ENCODE results near the gene TNXB.
A peak's percentile ranks its signal among the peaks of the same experiment; 100 is the strongest.
"Not testable (repeated sequence)": the region's sequence is repeated elsewhere in the genome, so short reads cannot be mapped to it uniquely, and the experiment has no call there.

Gene TNXB

GRCh38 chr6:32085759-32086459 is 23.2 kb downstream of the TNXB start:
- DNase-seq (ENCODE audit: low spot score) = no peak

- DNase-seq (ENCODE audit: low spot score) = no peak
Observed at GRCh38 chr6:32084780-32085179, 24.4 kb downstream of the TNXB start.

GRCh38 chr6:32083812-32084768 is 25.0 kb downstream of the TNXB start:
- DNase-seq (ENCODE audit: low spot score) = no peak

- peak; percentile 30 for DNase-seq (ENCODE audit: low spot score)
Observed at GRCh38 chr6:32082935-32083334, 26.2 kb downstream of the TNXB start.

- no peak for DNase-seq (ENCODE audit: low spot score)
Observed at GRCh38 chr6:32082478-32082877, 26.7 kb downstream of the TNXB start.

- no peak for DNase-seq (ENCODE audit: low spot score)
Observed at GRCh38 chr6:32081168-32081990, 27.8 kb downstream of the TNXB start.

- DNase-seq (ENCODE audit: low spot score) = no peak
Observed at GRCh38 chr6:32079566-32080290, 29.4 kb downstream of the TNXB start.

- no peak for DNase-seq (ENCODE audit: low spot score)
Observed at GRCh38 chr6:32076321-32076809, 32.8 kb downstream of the TNXB start.

- no peak for DNase-seq (ENCODE audit: low spot score)
Observed at GRCh38 chr6:32075781-32076180, 33.4 kb downstream of the TNXB start.

- no peak for DNase-seq (ENCODE audit: low spot score)
Observed at GRCh38 chr6:32074996-32075532, 34.1 kb downstream of the TNXB start.

- no peak for DNase-seq (ENCODE audit: low spot score)
Observed at GRCh38 chr6:32073613-32074012, 35.5 kb downstream of the TNXB start.

GRCh38 chr6:32073101-32073500 is 36.0 kb downstream of the TNXB start:
- no peak for DNase-seq (ENCODE audit: low spot score)

- DNase-seq (ENCODE audit: low spot score) = no peak
Observed at GRCh38 chr6:32070814-32071543, 38.2 kb downstream of the TNXB start.

- DNase-seq (ENCODE audit: low spot score) = no peak
Observed at GRCh38 chr6:32069878-32070515, 39.1 kb downstream of the TNXB start.

- DNase-seq (ENCODE audit: low spot score) = no peak
Observed at GRCh38 chr6:32069460-32069859, 39.7 kb downstream of the TNXB start.

- no peak for DNase-seq (ENCODE audit: low spot score)
Observed at GRCh38 chr6:32068867-32069266, 40.3 kb downstream of the TNXB start.

GRCh38 chr6:32068315-32068714 is 40.8 kb downstream of the TNXB start:
- not testable (repeated sequence) for DNase-seq (ENCODE audit: low spot score)

- not testable (repeated sequence) for DNase-seq (ENCODE audit: low spot score)
Observed at GRCh38 chr6:32067521-32067920, 41.6 kb downstream of the TNXB start.

GRCh38 chr6:32064706-32065105 is 44.4 kb downstream of the TNXB start:
- no peak for DNase-seq (ENCODE audit: low spot score)

All from LoVo (cell line).